AG04449 (cell line): ENCODE data around the gene FBXO8.

Source experiments
- CTCF ChIA-PET: fragments of 350-600 bp; formaldehyde crosslinking; extraction: SDS; loops from one replicate; lab custom pipeline; 2021; ENCODE audit warnings: antibody characterized with exemption; lab: Yijun Ruan, JAX
- POLR2A ChIA-PET: fragments of 400-600, 350-600 bp; formaldehyde crosslinking; extraction: SDS; loops from one replicate; lab custom pipeline; 2020; ENCODE audit warnings: antibody characterized with exemption, inconsistent platforms; lab: Yijun Ruan, JAX
- DNase-seq: peaks from one replicate; pipeline ENCODE4 v3.0.0-alpha.2; 2010; ENCODE audit warnings: low read depth, low spot score
- H3K4me3 ChIP-seq: 2 replicates; pipeline ENCODE4 v1.5.1; 2011; ENCODE audit warnings: low read depth, mild to moderate bottlenecking, control low read depth, low read length
- TF ChIP-seq, protein P1 (sequence below): IDR thresholded peaks from one replicate; pipeline ENCODE4 v1.5.1; 2011; ENCODE audit warnings: mild to moderate bottlenecking, moderate library complexity, low read length, control low read depth, inconsistent platforms; ENCODE audit not compliant: insufficient read depth; ENCODE audit errors: missing control alignments

Gene FBXO8

DNA sequence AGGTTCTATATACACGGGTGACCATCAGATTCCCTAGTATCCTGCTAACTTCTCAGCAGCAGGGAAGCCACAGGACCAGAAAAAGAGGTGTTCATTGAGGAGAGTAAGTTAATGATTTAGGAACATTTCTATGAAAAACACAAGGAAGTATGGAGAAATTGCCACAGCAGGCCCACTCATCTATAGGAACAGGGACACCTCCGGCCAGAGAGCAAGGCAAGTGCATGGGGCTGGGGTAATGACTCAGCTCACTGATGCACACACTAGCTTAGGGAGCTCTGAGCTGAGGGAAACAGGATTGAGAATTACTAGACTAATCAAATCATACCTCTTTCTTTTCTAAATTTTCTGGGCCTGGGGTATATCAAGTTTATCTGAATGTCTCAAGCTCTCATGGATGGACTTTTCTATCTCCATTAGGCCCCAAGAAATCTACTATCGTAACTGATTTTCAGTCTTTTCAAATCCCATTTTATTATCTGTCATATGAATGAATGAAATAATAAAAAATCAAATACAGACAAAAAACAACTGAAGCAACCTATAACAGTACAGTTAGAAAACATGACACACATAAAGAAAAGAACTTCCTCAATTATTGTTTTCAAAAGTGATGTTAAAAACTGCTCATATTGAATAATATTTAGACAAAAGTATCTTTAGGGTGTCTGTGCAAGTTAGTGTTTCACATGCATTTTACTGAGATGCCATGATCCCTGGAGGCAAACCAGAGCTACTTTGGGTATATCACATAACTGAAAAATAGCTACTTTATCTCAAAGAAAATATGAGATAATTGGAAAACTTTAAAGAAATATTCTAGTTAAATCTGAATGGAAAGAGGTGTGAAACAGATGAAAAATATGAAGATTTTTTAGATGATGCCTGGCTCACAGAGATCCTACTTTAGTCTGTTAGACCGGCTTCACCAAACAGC lies 89.8 kb downstream of the FBXO8 start:
- TF ChIP-seq, protein P1, sequence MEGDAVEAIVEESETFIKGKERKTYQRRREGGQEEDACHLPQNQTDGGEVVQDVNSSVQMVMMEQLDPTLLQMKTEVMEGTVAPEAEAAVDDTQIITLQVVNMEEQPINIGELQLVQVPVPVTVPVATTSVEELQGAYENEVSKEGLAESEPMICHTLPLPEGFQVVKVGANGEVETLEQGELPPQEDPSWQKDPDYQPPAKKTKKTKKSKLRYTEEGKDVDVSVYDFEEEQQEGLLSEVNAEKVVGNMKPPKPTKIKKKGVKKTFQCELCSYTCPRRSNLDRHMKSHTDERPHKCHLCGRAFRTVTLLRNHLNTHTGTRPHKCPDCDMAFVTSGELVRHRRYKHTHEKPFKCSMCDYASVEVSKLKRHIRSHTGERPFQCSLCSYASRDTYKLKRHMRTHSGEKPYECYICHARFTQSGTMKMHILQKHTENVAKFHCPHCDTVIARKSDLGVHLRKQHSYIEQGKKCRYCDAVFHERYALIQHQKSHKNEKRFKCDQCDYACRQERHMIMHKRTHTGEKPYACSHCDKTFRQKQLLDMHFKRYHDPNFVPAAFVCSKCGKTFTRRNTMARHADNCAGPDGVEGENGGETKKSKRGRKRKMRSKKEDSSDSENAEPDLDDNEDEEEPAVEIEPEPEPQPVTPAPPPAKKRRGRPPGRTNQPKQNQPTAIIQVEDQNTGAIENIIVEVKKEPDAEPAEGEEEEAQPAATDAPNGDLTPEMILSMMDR: no peak
- ChIA-PET CTCF (interaction anchor here (1.0 kb wide), 1 partner anchor 8 kb away, joined by 3 read pairs; no protein-coding TSS in a partner anchor), POLR2A (no interaction called here)
- H3K4me3 ChIP-seq: no peak overlapping the region
- no peak for DNase-seq

DNA sequence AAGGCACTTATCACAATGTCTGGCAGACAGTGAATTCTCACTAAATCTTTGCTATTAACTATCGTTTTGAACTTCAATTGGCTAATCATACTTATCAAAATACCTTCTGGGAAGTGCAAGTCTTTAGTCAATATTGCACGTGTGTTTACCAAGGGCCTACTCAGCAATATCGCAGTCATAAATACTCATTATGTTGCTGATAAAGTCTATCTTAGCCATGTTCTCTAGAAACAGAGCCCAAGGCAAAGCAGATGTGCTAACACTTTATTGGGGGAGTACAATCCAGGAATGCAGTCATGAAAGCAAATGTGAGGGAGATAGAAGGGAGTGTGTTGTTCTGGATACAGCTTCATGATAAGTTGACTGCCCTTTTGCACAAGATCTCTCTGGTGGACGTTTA lies 90.5 kb downstream of the FBXO8 start:
- H3K4me3 ChIP-seq: no peak overlapping the region
- ChIA-PET POLR2A (no interaction called here), CTCF (no interaction called here)
- TF ChIP-seq, protein P1: no peak
- no peak for DNase-seq

DNA sequence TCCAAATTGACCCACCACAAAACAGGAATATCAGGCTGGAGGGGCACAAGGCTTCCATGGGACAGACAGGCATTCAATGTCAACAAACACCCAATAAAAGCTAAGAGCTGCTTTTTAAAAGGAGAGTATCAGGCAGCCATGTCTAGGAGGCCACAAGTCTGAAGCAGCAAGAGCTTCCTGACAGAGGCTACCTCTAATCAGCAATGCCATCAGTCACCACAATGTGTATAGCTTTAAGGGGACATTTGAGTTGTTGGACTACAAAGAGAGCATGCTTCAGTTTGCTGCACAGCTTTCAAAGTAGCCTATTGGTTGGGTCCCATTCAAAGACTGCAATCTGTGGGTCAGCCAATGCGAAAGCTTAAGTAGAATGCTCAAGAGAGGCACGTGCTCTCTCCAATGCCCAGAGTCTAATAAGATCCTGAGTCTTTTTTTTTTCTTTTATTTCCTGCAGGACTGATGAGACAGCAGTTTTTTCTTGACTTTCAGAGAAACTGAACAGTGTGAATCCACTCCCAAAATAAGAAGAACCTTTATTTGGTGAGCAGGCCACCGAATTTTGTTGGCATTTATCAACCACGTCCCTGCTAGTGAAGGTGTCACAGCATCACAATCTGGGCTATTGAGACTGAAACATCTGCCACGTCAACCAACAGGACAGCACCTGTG lies 92.5 kb downstream of the FBXO8 start:
- ChIA-PET CTCF (no interaction called here), POLR2A (no interaction called here)
- no peak overlapping the region for H3K4me3 ChIP-seq
- TF ChIP-seq, protein P1: no peak
- DNase-seq: no peak

DNA sequence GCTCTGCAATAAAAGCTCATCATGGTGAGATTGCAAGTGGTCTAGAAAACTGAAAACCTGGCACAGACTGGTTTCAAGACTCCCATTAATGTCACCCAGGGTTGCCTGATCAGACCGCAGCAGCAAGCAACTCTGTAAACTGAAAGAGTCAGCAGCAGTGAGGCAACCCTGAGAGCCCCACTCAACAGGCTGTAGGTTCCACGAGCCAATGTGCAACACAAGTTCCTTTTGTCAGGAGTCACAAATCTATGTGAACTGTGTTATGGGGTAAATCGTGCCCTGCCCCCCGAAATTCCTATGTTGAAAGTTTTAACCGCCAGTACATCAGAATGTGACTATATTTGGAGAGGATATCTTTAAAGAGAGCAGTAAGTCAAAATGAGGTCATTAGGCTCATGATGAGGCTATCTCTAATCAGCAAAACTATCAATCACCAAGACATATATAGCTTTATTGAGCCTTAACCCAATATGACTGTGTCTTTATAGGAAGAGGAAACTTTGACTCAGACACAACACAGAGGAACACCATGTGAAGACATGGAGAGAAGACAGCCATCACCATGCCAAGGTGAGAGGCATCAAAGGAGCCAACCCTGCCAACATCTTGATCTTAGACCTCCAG lies 94.0 kb downstream of the FBXO8 start:
- no peak for DNase-seq
- POLR2A ChIA-PET: no interaction called here
- CTCF ChIA-PET: no interaction called here
- TF ChIP-seq, protein P1: no peak
- no peak overlapping the region for H3K4me3 ChIP-seq
